Left forelimb (tissue), 1 donor: Measurements from ENCODE around the gene ZMYND8.

Experiments
- DNase-seq: peaks from one replicate; pipeline ENCODE4 v3.0.0-alpha.2; 2018; ENCODE audit warnings: low spot score

Gene ZMYND8

GRCh38 chr20:47353692-47354463 lies 2.6 kb downstream of the ZMYND8 start:
- DNase-seq = no peak

DNA sequence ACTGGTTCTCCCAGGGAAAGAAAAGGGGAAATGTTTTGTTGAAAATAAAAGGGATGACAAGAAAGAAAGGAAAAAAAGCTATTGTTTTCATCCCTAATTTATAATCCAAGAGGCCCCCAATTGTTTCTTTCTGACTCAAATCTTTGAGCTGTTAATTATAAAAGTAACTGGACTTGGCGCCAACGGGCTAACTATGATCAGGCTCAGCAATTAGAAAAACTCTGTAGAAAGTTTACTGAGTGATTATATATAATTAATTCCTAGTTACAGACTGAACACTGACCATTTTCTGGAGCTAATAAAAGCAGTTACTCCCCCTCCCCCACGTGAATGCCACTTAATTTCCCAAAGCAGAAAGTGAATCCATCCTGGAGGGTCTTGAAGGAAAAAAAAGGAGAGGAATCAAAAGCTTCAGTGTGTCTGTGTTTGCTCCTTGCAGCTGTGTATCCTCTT lies 3.2 kb downstream of the ZMYND8 start:
- no peak for DNase-seq

- DNase-seq = no peak
Measured at GRCh38 chr20:47352332-47353238, 3.9 kb downstream of the ZMYND8 start.

DNA sequence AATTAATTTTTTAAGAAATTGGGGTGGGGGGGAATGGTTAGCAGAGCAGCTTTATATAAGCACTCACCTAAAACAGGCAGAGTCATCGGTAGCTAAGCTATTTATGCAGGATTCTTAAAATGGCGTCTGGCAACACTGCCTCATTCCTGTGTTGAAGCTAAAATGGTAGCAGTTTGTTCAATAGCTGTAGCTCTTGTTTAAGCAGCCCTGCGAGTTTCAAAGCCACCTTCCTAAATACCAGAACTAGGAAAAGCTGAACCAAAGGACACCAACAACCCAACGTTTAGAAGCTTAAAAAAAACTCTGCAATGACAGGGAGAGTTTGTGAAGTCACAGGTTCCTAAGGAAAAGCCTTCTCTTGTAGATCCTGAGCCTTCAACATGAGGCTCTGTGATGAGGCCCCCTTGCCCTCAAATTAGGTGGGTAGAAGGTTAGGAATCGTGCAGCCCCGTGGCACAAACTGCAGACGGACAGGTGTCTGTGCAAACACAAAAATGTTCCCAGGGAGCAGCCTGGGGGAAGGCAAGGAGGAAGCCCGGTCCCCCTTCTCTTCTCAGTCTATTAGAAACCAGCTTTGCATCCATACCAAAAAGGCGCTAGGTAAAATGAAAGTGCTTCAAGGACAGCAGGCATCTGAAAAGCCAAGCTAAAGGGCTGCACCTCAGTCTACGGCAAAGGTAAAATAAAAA lies 4.7 kb downstream of the ZMYND8 start:
- no peak for DNase-seq

DNA sequence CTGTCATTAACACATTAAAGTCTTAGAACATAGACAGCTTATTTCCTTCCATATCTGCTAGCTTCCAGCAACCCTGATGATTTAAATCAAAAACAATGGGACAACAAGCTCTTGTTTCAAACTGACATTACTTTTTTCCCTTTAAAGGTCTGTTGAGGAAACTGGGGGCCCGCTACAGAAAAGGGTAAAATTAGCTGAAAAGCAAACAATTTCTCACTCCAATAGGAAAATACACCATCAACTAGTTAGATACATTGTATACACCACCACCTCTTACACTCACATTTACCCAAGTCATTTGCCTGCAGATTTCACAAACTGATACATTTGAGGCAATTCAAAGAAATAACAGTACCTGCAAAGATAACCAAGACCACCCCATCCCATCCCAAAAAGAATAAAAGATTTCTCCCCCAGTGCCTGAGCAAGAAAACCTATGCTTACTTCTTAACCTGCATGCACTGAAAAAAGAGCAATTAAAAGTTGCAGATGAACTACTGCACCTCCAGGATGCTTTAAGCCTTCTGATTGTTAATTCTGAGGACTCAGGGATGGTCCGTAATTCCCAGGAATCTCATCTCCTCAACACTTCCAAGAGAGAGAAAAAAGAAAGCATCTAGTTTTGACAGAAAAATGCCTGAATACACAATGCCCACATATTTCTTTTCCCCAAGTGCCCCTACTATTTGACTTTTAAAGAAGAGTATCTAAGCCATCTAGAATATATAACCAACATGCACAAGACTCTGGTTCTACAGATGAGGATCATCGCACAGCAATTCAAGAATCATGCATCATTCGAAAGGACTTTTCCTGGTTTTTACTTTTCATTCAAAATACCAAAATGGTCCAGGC lies 5.6 kb downstream of the ZMYND8 start:
- no peak for DNase-seq

DNA sequence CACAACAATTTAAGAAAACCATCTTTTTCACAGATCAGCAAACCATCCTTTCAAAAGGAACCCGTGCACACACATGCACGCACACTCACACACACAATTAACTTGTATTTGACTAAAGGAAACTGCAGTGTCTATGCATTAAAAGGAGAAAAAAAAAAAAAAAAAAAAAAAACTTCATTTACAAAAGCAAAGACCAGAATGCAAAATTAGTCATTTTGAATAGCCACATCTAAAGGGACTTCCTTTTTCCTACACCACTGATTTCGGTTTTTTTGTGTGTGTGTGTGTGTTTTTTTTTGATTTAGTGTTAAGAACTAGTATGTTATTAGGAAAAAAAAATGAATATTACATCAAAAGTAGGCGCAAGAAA lies 6.3 kb downstream of the ZMYND8 start:
- no peak for DNase-seq

- no peak for DNase-seq
Measured at GRCh38 chr20:47349365-47350180, 6.9 kb downstream of the ZMYND8 start.

DNA sequence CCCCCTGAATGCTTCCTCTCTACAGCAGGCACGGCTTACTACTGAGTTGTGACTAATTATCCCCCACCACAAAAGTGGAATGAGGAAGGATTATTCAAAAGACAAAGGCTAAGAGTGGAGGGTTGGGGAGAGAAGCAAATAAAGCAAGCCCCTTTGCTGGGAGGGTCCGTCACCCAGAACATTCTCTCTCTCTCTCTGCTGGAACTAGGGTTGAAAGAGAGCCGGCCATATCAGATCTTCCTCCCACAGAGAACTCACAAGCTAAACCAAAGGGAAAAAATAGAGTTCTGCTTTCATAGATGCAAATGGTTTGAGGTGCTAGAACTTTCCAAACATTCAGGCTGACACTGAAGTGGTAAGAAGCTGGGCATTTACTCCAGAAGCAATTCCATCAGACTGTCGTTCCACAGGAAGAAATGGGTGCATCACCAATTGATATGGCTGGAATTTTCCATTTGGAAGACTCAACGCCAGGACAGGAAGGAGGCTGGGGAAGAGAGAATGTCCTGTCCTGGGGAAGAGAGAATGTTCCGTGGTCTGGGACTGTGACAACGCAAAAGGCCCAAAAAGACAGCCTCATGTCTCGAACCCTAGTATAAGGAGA lies 7.9 kb downstream of the ZMYND8 start:
- no peak for DNase-seq

- no peak for DNase-seq
Measured at GRCh38 chr20:47347661-47348435, 8.7 kb downstream of the ZMYND8 start.

GRCh38 chr20:47346172-47346571 lies 10.3 kb downstream of the ZMYND8 start:
- no peak for DNase-seq

DNA sequence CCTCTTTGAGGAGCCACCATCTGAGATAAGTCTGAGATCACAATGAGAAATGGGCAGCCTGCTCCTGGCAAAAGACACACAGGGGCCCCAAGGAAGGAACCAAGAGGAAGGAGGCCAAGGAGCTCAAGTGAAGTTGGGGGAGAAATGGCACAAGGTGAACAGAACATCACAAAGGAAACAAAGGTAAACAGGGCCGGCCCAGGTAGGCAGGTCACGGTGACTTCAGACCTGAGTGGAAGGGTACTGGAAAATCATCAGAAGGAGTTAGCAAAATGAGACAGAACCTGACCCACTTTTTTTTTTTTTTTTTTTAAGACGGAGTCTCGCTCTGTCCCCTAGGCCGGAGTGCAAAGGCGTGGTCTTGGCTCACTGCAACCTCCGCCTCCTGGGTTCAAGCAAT lies 11.3 kb downstream of the ZMYND8 start:
- DNase-seq = no peak

DNA sequence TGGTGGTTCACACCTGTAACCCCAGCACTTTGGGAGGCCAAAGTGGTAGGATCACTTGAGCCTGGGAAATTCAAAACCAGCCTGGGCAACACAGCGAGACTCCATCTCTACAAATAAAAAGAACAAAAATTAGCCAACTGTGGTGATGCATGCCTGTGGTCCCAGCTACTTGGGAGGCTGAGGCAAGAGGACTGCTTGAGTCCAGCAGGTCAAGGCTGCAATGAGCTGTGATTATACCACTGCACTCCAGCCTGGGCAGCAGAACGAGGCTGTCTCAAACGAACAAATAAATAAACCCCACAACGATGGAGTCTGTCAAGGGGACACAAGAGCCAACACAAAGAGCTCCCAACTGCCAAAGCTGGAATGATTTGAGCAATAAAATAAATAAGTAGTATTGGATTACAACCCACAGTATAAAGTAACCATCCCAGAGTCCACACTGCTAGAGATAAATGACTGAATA lies 13.5 kb downstream of the ZMYND8 start:
- DNase-seq = no peak

GRCh38 chr20:47338131-47338628 lies 18.3 kb downstream of the ZMYND8 start:
- no peak for DNase-seq

DNA sequence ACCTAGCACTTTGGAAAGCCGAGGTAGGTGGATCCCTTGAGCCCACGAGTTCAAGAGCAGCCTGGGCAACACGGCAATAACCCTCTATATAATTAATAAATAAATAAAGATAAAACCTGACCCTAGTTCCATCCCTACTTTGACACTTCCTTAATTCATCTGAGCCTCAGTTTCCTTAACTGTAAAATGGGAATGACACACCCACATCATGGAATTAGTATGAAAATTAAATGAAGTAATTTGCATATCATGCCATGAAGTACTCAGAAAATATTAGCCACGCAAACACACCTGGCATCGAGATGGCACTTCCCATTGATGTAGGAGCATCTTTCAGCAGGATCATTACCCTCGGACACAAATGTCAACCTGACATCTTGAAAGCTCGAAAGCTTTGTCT lies 19.1 kb downstream of the ZMYND8 start:
- DNase-seq = no peak

GRCh38 chr20:47336129-47336754 lies 20.3 kb downstream of the ZMYND8 start:
- no peak for DNase-seq

GRCh38 chr20:47335251-47336128 lies 21.0 kb downstream of the ZMYND8 start:
- DNase-seq = no peak

GRCh38 chr20:47334022-47334551 lies 22.4 kb downstream of the ZMYND8 start:
- no peak for DNase-seq
